ENCODE measurements around the gene BHLHE23. TPM values are rescaled to one million over a fixed set of nuclear protein-coding genes. Genes with fewer than 3 reads are reported as not detected.

The BHLHE23 gene
- total RNA-seq (ENCODE audit: low replicate concordance): 0.22 TPM in 1 of 2 replicates, not detected in the other

GRCh38 chr20:63006540-63007359 lies at the start of gene BHLHE23:
BHLHE23 (minus strand) TSS chr20:63006964; CDS start chr20:63006774, 190 bp downstream.
- Histone ChIP-seq H3K4me1 (peaks cover 17% of the 10 kb centered on the region), H3K4me3 (peak within 1 kb of the TSS; percentile 42), H2AFZ (replicated peaks) (peak within 1 kb of the TSS; percentile 27), H3K79me2 (ENCODE audit: low read depth) (no peaks in the 10 kb centered on the region), H3K9ac (no peak within 1 kb of the TSS), H3K4me2 (peak within 1 kb of the TSS; percentile 85), H3K27ac (no peak within 1 kb of the TSS), H3F3A (ENCODE audit: low read depth) (peaks cover 25% of the 10 kb centered on the region), H3K9me3 (ENCODE audit: low read depth) (no peaks in the 10 kb centered on the region), H3K27me3 (peaks cover 100% of the 10 kb centered on the region), H4K20me1 (ENCODE audit: low read depth) (peaks cover 54% of the 10 kb centered on the region), H3K36me3 (no peaks in the 10 kb centered on the region)
- Mint-ChIP-seq H3K27ac (no peak within 1 kb of the TSS), H3K36me3 (no peaks in the 10 kb centered on the region), H3K4me1 (peaks cover 13% of the 10 kb centered on the region), H3K4me3 (peak within 1 kb of the TSS; percentile 52), H3K27me3 (ENCODE audit: insufficient read depth, low read depth) (peaks cover 55% of the 10 kb centered on the region), H3K9me3 (peaks cover 6% of the 10 kb centered on the region)
- TF ChIP-seq EZH2phosphoT487 (IDR thresholded peaks at IDR 0.05) (peak; percentile 91), EZH2 (IDR thresholded peaks at IDR 0.05) (no peak), CTCF (IDR thresholded peaks at IDR 0.05) (no peak)
- DNase-seq (ENCODE audit: low spot score): peak; percentile 88

DNA sequence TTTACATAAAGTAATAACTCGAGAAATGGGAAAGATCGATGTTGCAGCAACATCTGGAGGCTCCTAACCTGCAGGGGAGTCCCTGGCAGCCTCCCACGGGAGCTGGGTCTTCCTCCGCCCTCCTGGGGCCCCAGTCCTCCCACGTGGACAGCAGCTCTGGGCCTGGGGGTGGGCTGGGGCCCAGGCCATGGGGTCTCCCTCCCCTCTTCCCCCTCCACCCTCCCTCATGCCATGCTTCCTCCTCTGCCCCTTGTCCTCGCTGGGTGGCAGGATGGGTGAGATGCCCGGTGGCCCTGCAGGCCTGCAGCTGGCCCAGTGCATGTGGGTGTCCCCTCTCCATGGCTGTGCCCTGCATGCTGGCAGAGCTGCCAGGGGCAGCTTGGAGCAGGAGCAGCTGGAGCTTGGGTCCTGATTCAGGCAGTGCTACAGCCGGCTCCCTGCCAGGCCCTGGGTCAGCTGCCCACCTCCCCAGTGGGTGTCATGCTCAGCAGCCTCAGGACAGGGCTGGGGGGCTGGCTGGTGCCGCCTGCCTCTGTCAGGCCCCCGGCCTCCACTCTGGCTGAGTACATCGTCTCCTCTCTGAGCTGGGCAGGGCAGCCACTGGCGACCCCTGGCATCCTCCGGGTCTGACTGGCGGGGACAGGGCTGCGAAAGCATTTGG lies 48.9 kb upstream of the BHLHE23 start:
- Mint-ChIP-seq H3K27me3 (ENCODE audit: insufficient read depth, low read depth) (peaks cover 6% of the 10 kb centered on the region), H3K36me3 (no peaks in the 10 kb centered on the region), H3K4me1 (peaks cover 16% of the 10 kb centered on the region), H3K9me3 (peaks cover 4% of the 10 kb centered on the region), H3K27ac (no peak overlapping the region), H3K4me3 (no peak overlapping the region)
- Histone ChIP-seq H3K36me3 (no peaks in the 10 kb centered on the region), H3K4me2 (no peak overlapping the region), H3F3A (ENCODE audit: low read depth) (peaks cover 19% of the 10 kb centered on the region), H3K4me3 (no peak overlapping the region), H4K20me1 (ENCODE audit: low read depth) (peaks cover 22% of the 10 kb centered on the region), H2AFZ (replicated peaks) (no peak overlapping the region), H3K27me3 (peaks cover 74% of the 10 kb centered on the region), H3K4me1 (peaks cover 16% of the 10 kb centered on the region), H3K27ac (no peak overlapping the region), H3K9ac (no peak overlapping the region), H3K9me3 (ENCODE audit: low read depth) (no peaks in the 10 kb centered on the region), H3K79me2 (ENCODE audit: low read depth) (no peaks in the 10 kb centered on the region)
- no peak for TF ChIP-seq EZH2 (IDR thresholded peaks at IDR 0.05)
- TF ChIP-seq EZH2phosphoT487 (IDR thresholded peaks at IDR 0.05): no peak
- TF ChIP-seq CTCF (IDR thresholded peaks at IDR 0.05): no peak
- no peak for DNase-seq (ENCODE audit: low spot score)

GRCh38 chr20:63054681-63055240 lies 48.0 kb upstream of the BHLHE23 start:
- H3K4me1 Mint-ChIP-seq: peaks cover 13% of the 10 kb centered on the region
- no peak for DNase-seq (ENCODE audit: low spot score)
- peaks cover 80% of the 10 kb centered on the region for H3K27me3 ChIP-seq
- no peaks in the 10 kb centered on the region for H3K36me3 Mint-ChIP-seq
- H3K4me1 ChIP-seq: peaks cover 16% of the 10 kb centered on the region
- H4K20me1 ChIP-seq (ENCODE audit: low read depth): peaks cover 22% of the 10 kb centered on the region
- H3K27ac ChIP-seq: no peak overlapping the region
- H3K4me3 Mint-ChIP-seq: no peak overlapping the region
- no peak overlapping the region for H3K4me3 ChIP-seq
- peaks cover 7% of the 10 kb centered on the region for H3K27me3 Mint-ChIP-seq (ENCODE audit: insufficient read depth, low read depth)
- H2AFZ ChIP-seq (replicated peaks): no peak overlapping the region
- H3F3A ChIP-seq (ENCODE audit: low read depth): peaks cover 19% of the 10 kb centered on the region
- H3K9me3 ChIP-seq (ENCODE audit: low read depth): no peaks in the 10 kb centered on the region
- H3K79me2 ChIP-seq (ENCODE audit: low read depth): no peaks in the 10 kb centered on the region
- TF ChIP-seq CTCF (IDR thresholded peaks at IDR 0.05) (no peak), EZH2phosphoT487 (IDR thresholded peaks at IDR 0.05) (no peak), EZH2 (IDR thresholded peaks at IDR 0.05) (no peak)
- H3K27ac Mint-ChIP-seq: no peak overlapping the region
- no peak overlapping the region for H3K9ac ChIP-seq
- no peak overlapping the region for H3K4me2 ChIP-seq
- H3K9me3 Mint-ChIP-seq: peaks cover 6% of the 10 kb centered on the region
- no peaks in the 10 kb centered on the region for H3K36me3 ChIP-seq
